ENCODE results near the gene DNAJB1.

DNAJB1 gene

DNA sequence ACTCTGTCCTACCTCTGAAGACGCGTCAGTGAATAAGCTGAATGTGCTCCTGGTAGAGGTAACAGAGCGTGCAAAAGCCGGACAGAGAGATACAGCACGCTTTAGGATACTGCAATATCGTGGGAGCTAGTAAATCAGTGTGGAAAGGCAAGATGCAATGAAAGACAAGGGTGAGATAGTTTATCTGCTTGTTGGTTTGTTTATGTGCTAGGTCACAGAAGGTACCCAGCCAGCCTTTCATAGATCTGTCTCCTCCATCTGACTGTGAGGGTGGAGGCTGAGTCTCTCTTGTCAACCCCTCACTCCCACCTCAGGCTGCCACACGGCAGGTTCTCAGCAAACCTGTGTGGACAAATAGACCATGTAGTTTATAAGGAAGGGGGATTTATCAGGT lies 21.4 kb downstream of the DNAJB1 start:
- peaks cover 31% of the 10 kb centered on the region for H3K4me1 ChIP-seq (ENCODE audit: control insufficient read depth, insufficient read depth, low read length)
- H3K4me3 ChIP-seq (ENCODE audit: low read length), result no peak overlapping the region

GRCh38 chr19:14496029-14496833 lies 22.0 kb downstream of the DNAJB1 start, which contains the start of gene GIPC1:
TSS of gene GIPC1 (minus strand) at chr19:14496127. CDS start at chr19:14482976, 13,151 bp downstream.
- peaks cover 31% of the 10 kb centered on the region for H3K4me1 ChIP-seq (ENCODE audit: control insufficient read depth, insufficient read depth, low read length)
- no peaks in the 10 kb centered on the region for H3K36me3 ChIP-seq (ENCODE audit: control insufficient read depth, insufficient read depth, low read length)
- H3K4me3 ChIP-seq (ENCODE audit: low read length), result peak within 1 kb of the TSS; percentile 78
- peak within 1 kb of the TSS; percentile 76 for H3K9ac ChIP-seq (ENCODE audit: low read length)
- H3K9me3 ChIP-seq (ENCODE audit: control insufficient read depth, low read length), result no peaks in the 10 kb centered on the region
- H3K27me3 ChIP-seq (ENCODE audit: control insufficient read depth, insufficient read depth, low read length), result no peaks in the 10 kb centered on the region

More for the DNA sequence above, 21.4 kb downstream of the DNAJB1 start:
- Histone ChIP-seq H3K36me3 (ENCODE audit: control insufficient read depth, insufficient read depth, low read length) (no peaks in the 10 kb centered on the region), H3K9ac (ENCODE audit: low read length) (peak overlapping the region; percentile 52), H3K27me3 (ENCODE audit: control insufficient read depth, insufficient read depth, low read length) (no peaks in the 10 kb centered on the region), H3K9me3 (ENCODE audit: control insufficient read depth, low read length) (no peaks in the 10 kb centered on the region)

DNA sequence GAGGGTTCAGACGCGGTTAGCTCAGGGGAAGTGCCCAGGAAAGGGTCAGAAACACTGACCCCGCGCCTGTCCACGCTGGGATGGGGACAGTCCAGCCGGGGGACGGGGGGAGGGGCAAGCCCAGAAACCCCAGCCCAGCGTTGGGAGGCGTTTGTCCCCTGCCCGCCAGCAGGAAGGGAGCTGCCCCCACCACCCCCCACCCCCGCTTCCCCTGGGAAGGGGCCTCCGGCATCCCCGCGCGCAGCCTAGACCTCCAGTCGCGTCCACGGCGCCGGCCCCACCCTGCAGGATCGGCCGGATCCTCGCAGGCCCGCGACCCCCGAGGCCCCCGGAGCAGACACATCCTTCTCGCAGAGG lies 22.5 kb downstream of the DNAJB1 start:
- Histone ChIP-seq H3K9ac (ENCODE audit: low read length) (peak overlapping the region; percentile 76), H3K9me3 (ENCODE audit: control insufficient read depth, low read length) (no peaks in the 10 kb centered on the region), H3K27me3 (ENCODE audit: control insufficient read depth, insufficient read depth, low read length) (no peaks in the 10 kb centered on the region), H3K4me3 (ENCODE audit: low read length) (peak overlapping the region; percentile 78), H3K4me1 (ENCODE audit: control insufficient read depth, insufficient read depth, low read length) (peaks cover 31% of the 10 kb centered on the region), H3K36me3 (ENCODE audit: control insufficient read depth, insufficient read depth, low read length) (no peaks in the 10 kb centered on the region)

DNA sequence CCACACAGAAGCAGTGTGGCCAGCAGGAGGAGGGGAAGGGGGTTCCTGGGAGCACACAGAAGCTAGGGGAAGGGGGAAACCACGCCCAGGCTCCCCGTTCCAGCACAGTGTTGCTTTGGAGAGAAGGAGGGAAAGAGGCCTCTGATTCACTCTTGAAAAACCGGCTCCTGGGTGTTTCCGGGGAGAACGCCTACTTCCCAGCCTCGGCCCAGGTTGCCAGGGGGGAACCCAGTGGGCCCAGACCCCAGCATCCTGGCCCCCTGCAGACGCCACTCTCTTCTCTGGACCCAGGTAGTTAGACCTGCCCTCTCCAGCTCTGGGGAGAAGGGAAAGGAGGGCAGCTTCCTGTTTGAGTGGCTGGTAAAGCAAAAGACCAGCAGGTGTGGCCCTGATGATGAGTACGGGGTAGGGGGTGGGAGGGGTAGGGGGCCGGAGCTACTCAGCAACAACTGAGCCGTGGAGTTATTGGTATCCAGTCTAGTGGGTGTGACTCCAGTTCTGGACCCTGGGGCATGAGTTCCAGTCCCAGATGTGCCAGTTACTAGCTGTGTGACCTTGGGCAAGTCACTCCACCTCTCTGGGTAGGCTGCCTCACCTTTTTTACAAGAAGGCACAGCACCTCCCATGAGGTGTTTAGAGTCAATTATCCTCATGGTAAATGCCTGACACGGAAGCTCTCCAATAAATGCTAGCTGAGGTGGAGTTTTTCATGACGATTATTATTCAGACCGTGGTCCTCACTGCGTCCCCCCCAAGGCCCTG lies 23.1 kb downstream of the DNAJB1 start:
- Histone ChIP-seq H3K4me1 (ENCODE audit: control insufficient read depth, insufficient read depth, low read length) (peaks cover 31% of the 10 kb centered on the region), H3K4me3 (ENCODE audit: low read length) (peak overlapping the region; percentile 78), H3K27me3 (ENCODE audit: control insufficient read depth, insufficient read depth, low read length) (no peaks in the 10 kb centered on the region), H3K9ac (ENCODE audit: low read length) (peak overlapping the region; percentile 76), H3K9me3 (ENCODE audit: control insufficient read depth, low read length) (no peaks in the 10 kb centered on the region), H3K36me3 (ENCODE audit: control insufficient read depth, insufficient read depth, low read length) (no peaks in the 10 kb centered on the region)

- no peaks in the 10 kb centered on the region for H3K36me3 ChIP-seq (ENCODE audit: control insufficient read depth, insufficient read depth, low read length)
- H3K9me3 ChIP-seq (ENCODE audit: control insufficient read depth, low read length), result no peaks in the 10 kb centered on the region
- peak overlapping the region; percentile 76 for H3K9ac ChIP-seq (ENCODE audit: low read length)
- H3K4me3 ChIP-seq (ENCODE audit: low read length), result peak overlapping the region; percentile 20
- no peaks in the 10 kb centered on the region for H3K27me3 ChIP-seq (ENCODE audit: control insufficient read depth, insufficient read depth, low read length)
- H3K4me1 ChIP-seq (ENCODE audit: control insufficient read depth, insufficient read depth, low read length), result peaks cover 31% of the 10 kb centered on the region
Measured at GRCh38 chr19:14494411-14494810, 23.8 kb downstream of the DNAJB1 start.

DNA sequence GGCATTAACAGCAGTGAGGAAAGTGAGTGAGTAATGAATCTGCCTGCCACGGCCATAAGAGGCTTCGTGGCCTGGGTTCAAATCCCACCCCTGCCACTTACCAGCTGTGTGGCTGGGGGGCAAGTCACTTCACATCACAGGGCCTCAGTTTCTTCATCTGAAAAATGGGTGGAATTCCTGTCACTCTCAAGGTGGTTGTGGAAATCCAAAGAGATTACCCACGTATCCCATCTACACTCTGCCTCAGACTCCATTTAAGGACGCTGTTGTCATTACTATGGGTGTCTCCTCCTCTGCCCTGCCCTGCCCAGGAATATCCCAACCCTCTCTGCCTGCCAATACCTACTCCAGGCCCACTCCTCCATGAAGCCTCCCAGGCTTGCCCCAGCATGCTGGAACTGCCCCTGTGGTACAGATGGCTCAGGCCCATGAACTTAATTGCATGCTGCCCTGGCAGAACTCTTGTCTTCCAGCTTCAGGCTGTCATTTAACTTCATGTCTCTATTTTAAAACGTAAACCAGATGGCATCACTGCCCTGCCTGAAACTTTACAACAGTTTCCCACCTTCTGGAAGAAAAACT lies 25.4 kb downstream of the DNAJB1 start:
- Histone ChIP-seq H3K4me1 (ENCODE audit: control insufficient read depth, insufficient read depth, low read length) (peaks cover 27% of the 10 kb centered on the region), H3K36me3 (ENCODE audit: control insufficient read depth, insufficient read depth, low read length) (no peaks in the 10 kb centered on the region), H3K27me3 (ENCODE audit: control insufficient read depth, insufficient read depth, low read length) (no peaks in the 10 kb centered on the region), H3K9ac (ENCODE audit: low read length) (no peak overlapping the region), H3K9me3 (ENCODE audit: control insufficient read depth, low read length) (no peaks in the 10 kb centered on the region), H3K4me3 (ENCODE audit: low read length) (no peak overlapping the region)

DNA sequence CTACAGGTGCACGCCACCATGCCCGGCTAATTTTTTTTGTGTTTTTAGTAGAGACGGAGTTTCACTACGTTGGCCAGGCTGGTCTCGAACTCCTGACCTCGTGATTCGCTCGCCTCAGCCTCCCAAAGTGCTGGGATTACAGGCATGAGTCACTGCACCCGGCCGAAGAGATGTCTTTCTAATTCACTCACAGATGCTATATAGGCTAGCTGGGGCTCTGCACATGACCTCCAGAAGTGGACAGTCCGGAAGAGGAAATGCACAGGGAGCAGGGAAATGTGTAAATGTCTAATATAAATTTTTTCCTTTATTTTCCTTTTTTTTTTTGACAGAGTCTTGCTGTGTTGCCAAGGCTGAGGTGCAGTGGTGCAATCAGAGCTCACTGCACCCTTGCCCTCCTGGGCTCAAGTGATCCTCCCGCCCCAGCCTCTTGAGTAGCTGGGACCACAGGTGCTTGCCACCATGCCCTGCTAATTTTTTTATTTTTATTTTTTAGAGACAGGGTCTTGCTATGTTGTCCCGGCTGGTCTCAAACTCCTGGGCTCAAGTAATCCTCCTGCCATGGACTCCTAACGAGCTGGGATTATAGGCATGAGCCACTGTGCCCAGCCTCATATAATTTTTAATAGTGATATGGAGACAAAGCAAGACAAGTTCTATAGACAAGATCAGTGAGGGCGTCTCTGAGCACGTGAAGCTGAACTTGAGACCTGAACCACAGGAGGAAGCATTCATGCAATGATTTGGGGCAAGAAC lies 30.6 kb downstream of the DNAJB1 start:
- H3K36me3 ChIP-seq (ENCODE audit: control insufficient read depth, insufficient read depth, low read length), result no peaks in the 10 kb centered on the region
- peaks cover under 1% of the 10 kb centered on the region for H3K4me1 ChIP-seq (ENCODE audit: control insufficient read depth, insufficient read depth, low read length)
- H3K4me3 ChIP-seq (ENCODE audit: low read length), result no peak overlapping the region
- H3K27me3 ChIP-seq (ENCODE audit: control insufficient read depth, insufficient read depth, low read length), result no peaks in the 10 kb centered on the region
- H3K9me3 ChIP-seq (ENCODE audit: control insufficient read depth, low read length), result no peaks in the 10 kb centered on the region
- no peak overlapping the region for H3K9ac ChIP-seq (ENCODE audit: low read length)

DNA sequence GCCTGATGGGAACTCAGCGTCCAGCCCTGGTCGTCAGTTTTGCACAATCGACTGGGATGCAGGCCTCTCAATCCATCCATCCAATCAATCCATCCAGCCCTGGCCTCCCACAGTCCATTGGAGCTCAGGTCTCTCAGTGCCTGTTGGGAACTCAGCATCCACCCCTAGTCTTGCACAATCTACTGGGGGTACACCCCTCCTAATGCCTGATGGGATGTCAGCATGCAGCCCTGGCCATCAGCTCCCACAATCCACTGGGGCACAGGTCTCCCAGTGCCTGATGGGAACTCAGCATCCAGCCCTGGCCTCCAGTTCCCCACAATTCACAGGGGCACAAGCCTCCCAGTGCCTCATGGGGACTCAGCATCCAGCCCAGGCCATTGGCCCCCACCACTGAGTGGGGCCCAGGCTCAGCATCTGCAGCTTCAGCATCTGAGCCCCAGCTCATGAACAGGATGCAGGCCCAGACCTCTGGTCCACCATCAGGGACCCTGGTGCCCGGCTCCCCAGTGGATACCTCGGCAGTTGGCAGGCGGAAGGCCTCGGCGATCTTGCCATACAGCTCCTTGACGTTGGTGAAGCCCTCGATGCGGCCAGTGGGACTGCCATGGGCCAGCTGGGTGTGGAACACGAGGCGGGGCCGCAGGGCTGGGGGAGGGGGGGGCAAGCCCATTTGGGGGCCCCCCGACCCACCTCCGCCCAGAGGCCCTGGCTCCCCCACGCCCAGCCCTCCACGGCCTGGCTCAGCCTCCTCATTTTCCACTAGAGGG lies 35.8 kb downstream of the DNAJB1 start:
- Histone ChIP-seq H3K4me1 (ENCODE audit: control insufficient read depth, insufficient read depth, low read length) (no peaks in the 10 kb centered on the region), H3K9ac (ENCODE audit: low read length) (no peak overlapping the region), H3K27me3 (ENCODE audit: control insufficient read depth, insufficient read depth, low read length) (no peaks in the 10 kb centered on the region), H3K9me3 (ENCODE audit: control insufficient read depth, low read length) (no peaks in the 10 kb centered on the region), H3K36me3 (ENCODE audit: control insufficient read depth, insufficient read depth, low read length) (peaks cover 12% of the 10 kb centered on the region), H3K4me3 (ENCODE audit: low read length) (no peak overlapping the region)

DNA sequence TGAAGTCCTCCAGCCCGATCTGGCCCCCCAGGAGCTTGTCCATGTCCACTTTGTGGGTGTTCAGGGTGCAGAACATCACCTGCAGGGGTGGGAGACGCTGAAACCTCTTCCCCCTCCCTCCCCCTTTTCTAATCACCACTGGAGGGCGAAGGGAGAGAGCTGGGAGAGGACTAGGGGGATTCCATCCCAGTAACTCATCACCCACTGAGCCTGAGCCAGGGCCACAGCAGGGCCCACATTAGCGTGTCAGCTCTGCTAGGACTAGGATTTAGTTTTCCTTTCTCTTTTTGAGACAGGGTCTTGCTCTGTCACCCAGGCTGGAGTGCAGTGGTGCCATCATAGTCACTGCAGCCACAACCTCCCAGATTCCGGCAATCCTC lies 37.5 kb downstream of the DNAJB1 start:
- H3K9ac ChIP-seq (ENCODE audit: low read length), result no peak overlapping the region
- H3K36me3 ChIP-seq (ENCODE audit: control insufficient read depth, insufficient read depth, low read length), result peaks cover 12% of the 10 kb centered on the region
- H3K4me3 ChIP-seq (ENCODE audit: low read length), result no peak overlapping the region
- no peaks in the 10 kb centered on the region for H3K27me3 ChIP-seq (ENCODE audit: control insufficient read depth, insufficient read depth, low read length)
- no peaks in the 10 kb centered on the region for H3K9me3 ChIP-seq (ENCODE audit: control insufficient read depth, low read length)
- peaks cover 15% of the 10 kb centered on the region for H3K4me1 ChIP-seq (ENCODE audit: control insufficient read depth, insufficient read depth, low read length)

DNA sequence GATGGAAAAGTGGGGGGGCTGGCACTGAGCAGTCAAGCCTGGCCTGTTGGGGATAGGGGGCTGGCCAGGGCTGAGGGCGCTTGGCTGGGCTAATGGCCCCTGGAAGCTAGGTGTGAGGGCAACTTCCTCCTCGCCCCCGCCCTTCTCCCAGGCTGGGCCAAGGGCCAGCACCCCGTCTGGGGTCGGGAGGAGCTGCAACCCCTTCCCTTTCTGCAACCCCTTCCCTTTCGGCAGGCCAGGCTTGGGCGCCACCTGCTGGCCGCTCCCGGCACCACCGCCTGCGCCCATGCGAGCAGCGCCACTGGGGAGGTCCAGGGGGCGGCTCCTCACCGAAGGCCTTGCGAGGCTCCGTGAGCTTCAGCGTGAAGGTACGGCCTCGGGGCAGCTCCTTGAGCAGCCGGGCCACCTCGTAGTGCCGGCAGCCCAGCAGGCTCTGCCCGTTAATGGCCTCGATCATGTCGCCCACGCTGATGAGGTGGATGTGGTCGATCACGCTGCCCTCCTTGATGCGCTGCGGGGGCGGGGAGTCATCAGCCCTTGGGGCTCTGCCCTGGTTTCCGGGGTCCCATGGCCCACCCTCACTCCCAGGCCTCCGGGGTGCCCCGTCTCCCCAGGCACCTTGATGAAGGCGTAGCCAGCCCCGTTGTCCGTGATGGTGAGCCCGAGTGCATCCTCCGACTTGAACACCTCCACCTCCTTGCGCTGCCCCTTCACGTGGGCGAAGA lies 38.1 kb downstream of the DNAJB1 start:
- Histone ChIP-seq H3K4me1 (ENCODE audit: control insufficient read depth, insufficient read depth, low read length) (peaks cover 20% of the 10 kb centered on the region), H3K9me3 (ENCODE audit: control insufficient read depth, low read length) (no peaks in the 10 kb centered on the region), H3K9ac (ENCODE audit: low read length) (no peak overlapping the region)

More for the DNA sequence above, 38.1 kb downstream of the DNAJB1 start:
- Histone ChIP-seq H3K4me3 (ENCODE audit: low read length) (no peak overlapping the region), H3K36me3 (ENCODE audit: control insufficient read depth, insufficient read depth, low read length) (peaks cover 12% of the 10 kb centered on the region), H3K27me3 (ENCODE audit: control insufficient read depth, insufficient read depth, low read length) (peaks cover 3% of the 10 kb centered on the region)
